HG03378 (cell line): ENCODE measurements around the gene TMEM14A.
A peak's percentile ranks its signal among the peaks of the same experiment; 100 is the strongest.

Experiments used
- ATAC-seq: cut with Tn5 transposase; IDR thresholded peaks from one replicate; pipeline ENCODE4 v1.9.1; 2021; ENCODE audit warnings: mild to moderate bottlenecking, moderate library complexity; ENCODE audit not compliant: unreplicated experiment

Gene TMEM14A, protein sequence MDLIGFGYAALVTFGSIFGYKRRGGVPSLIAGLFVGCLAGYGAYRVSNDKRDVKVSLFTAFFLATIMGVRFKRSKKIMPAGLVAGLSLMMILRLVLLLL

DNA sequence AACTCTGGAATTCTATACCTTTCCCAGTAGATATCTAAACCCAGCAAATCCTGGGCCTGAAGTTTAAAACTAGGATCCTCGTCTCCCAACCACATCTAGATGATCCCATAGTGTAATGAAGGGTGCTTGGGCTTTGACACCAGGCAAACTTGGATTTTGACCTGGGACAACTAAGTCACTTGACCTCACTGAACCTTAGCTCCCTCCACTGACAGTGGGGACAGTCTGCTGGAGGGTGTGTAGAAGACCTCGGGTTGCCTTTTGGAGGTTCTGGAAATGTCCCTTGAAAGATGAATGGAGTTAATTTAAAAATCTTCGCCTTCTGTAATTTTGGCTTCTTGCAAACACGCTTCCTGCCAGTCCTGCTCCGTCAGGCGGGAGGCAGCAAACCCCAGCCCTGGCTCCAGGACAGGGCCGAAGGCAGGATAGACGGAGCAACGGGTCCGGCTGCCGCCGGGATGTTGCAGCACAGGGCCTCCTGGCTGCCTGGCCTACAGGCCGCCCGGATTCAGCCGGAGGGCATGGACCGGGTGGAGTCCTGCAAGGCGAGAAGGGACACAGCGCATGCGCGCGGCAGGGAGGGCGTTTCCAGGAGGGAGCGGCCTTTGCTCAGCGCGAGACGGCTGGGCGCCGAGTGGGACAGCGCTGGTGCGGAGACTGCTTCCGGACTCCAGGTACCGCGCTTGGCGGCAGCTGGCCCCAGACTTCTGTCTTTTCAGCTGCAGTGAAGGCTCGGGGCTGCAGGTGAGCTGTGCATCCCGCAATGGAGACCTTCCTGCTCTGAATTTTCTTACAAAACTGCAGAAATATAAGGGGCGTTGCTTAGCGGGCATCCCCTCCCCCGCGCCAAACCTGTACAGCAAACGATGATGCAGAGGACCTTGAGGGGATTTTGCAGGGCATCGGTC, at the start of gene TMEM14A:
Gene TMEM14A, plus strand, starts transcription at position 612 of the 908 bp plus-strand sequence. CDS start 5,990 bp downstream, outside the sequence.
- peak; percentile 93 for ATAC-seq

DNA sequence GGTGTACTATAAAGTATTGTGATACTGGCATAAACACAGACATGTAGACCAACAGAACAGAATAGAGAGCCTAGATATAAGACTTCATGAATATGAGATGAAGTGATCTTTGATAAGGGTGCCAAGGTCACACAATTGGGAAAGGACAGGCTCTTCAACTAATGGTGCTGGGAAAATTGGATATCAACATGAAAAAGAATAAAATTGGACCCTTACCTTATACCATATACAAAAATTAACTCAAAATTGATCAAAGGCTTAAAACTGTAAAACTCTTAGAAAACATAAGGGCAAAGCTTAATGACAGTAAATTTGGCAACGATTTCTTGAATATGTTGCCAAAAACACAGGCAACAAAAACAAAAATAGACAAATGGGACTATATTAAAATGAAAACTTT, 49.3 kb upstream of the TMEM14A start:
- ATAC-seq, result no peak

DNA sequence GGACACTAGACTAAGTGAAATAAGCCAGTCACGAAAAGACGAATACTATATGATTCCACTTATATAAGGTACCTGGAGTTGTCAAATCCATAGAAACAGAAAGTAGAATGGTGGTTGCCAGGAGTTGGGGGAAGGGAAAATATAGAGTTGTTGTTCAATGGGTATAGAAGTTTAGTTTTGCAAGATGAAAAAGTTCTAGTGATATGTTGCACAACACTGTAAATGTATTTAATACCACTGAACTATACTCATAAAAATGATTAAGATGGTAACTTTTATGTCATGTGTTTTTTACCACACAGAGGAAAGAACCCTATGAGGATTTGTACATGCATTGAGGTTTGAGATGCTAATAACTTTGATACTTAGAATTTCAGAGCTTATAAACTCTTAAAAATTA, 48.1 kb upstream of the TMEM14A start:
- no peak for ATAC-seq

DNA sequence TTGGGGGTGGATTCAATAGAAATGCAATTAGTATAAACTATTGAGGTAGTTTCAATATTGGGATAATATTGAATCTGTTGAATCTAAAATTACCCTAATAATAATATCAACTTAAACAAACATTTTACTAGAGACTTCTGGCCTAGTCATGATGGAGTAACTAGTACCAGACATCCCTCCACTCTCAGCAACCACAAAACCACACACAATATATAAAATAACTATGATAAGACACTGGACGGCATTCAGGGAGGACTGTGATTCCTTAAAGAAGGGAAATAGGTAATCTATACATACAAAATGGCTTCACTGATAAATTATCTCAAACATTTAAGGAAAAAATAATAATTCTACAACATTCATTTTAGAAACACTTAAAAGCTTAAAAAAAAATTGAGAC, 38.9 kb upstream of the TMEM14A start:
- no peak for ATAC-seq

DNA sequence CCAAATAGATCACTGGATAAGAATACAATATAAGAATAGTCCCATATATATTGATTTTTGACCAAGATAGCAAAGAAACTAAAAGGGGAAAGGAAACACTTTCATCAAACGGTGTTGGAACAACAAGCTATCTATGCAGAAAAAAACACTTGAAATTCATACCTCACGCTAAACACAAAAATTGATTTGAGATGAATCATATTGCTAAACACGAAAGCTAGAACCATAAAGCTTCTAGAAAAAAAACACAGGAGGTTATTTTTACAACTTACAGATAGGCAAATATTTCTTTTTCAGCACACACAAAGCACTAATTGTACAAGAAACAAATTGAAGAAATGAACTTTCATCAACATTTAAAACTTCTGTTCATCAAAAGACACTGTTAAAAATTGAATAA, 36.7 kb upstream of the TMEM14A start:
- ATAC-seq, result no peak

DNA sequence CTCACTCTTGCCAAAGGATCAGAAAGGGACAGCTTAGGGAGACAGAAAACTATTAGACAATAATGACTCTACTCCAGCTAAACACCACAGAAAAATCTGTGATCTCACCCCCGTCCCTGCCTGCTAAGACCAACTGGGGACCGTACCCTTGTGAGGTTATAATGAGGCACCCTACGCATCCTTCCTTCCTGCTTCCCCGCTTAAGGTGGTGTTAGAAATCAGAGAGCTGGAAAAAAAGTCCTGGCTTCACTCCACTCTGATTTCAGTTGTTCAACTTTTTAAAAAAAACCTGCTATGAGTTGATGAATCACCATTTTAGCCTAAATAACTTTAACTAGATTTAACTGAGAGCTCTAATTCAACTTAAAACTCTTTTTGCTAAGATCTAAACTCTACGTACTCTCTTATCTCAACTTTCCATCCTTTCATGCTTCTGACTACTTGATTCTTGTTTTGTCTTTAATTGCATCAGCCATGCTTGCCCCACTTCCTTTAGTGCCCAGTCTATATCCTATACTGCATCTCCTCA, 35.8 kb upstream of the TMEM14A start:
- no peak for ATAC-seq

DNA sequence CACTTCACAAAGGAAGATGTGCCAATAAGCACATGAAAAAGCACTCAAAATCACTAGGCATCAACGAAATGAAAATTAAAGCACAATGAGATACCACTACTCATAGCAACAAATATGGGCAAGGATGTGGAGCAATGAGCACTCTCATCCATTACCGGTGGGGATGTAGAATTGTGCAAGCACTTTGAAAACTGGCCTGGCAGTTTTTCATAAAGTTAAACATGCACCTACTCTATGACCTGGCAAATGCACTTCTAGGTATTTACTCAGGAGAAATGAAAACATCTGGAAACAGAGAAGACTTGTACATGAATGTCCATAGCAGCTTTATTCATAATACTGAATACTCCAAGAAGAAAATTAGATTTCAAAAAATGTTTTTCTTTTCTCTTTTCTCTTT, 34.1 kb upstream of the TMEM14A start:
- no peak for ATAC-seq

DNA sequence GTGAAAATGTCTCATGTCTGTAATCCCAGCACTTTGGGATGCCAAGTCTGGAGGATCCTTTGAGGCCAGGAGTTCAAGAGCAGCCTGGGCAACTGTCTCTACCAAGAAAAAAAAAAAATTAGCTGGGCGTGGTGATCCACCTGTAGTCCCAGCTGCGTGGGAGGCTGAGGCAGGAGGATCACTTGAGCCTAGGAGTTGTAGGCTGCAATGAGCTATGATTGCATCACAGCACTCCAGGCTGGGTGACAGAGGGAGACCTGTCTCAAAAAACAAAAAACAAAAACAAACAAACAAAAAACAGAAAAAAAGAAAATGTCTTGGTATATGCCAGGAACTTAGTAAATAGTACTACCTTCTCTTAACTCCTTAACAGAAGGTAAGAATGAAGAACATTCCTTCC, 31.4 kb upstream of the TMEM14A start:
- no peak for ATAC-seq

DNA sequence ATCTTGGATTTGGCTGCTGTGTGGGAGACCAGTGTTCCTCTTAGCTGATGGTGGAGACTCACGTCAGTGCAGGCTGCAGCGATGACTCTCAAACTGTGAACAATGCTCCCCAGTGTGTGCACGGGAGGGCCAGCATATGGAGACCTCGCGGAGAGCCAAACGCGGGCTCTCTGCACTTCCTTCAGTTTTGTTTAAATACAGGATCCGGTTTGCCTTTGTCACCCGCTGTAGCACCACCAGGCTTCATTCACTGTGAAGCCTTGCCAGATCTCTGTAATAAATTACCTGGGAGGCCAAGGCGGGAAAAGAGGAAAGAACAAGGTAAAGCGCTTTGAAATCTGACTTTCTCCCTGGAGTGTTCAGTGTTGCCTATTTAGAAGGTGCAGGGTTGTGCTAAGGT, 30.7 kb upstream of the TMEM14A start:
- ATAC-seq, result no peak

DNA sequence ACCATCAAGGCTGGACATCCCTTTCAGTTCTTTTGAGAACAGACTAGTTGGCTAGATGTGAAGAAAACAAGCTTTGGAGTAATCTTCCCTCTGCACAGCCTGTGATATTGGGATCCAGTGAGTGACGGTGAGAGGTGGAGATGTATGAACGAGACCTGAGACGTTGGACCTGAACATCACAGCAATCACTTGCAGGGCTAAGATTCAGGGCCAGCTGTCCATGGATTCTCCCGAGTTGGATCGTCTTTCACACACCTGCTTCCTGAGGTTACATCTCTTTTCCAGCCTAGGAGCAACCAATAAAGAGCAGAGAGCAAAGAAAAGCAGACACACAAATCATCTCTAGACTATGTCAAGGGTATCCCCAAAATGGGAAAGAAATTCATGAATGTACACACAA, 30.0 kb upstream of the TMEM14A start:
- ATAC-seq, result no peak

DNA sequence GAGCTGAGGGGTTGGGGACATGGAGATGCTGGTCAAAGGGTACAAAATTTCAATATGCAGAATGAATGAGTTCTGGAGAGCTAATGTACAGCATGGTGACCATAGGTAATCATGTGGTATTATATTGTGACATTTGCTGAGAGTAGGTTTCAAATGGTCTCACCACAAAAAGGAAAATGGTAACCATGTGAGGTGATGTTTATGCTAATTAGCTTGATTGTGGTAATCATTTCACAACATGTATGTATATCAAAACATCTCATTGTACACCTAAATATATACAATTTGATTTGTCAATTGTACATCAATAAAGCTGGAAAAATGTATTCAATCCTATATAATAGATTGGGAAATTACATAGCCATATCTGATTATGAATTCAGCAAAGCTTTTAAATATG, 29.5 kb upstream of the TMEM14A start:
- ATAC-seq, result no peak

DNA sequence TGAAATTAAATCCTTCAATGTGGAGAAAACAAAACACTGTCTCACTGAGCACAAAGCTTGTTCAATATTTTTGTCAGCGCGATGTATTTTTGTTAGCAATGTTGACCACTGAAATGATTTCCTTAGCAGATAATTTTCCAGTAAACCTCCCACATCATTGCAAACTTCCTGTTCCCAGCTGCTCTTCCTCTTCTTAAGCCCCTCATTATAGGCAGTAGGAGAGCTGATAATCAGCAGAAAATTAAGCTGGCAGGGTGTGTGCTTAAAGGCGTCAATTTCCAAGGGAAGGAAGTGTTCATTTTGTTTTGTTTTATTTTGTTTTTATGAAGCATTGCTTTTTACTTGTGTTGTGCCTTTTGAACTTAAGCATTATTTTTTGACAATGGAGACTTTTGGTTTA, 29.1 kb upstream of the TMEM14A start:
- no peak for ATAC-seq

DNA sequence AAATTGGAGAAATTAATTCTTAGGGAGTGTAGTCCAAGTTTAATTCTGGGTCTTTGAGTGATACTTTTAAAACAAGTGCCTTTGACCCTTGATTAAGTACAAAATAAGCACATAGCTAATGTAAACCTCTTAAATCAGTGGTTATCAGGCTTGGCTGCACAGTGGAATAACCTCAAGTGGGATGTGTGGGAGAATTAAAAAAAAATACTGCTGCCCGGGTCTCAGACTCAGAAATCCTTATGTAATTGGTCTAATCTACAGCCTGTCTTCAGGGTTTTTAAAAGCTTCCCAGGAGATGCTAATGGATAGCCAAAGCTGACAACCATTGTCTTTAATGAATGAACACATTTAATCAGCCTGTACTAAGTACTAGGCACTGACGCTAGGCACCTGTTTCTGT, 28.5 kb upstream of the TMEM14A start:
- ATAC-seq, result no peak

DNA sequence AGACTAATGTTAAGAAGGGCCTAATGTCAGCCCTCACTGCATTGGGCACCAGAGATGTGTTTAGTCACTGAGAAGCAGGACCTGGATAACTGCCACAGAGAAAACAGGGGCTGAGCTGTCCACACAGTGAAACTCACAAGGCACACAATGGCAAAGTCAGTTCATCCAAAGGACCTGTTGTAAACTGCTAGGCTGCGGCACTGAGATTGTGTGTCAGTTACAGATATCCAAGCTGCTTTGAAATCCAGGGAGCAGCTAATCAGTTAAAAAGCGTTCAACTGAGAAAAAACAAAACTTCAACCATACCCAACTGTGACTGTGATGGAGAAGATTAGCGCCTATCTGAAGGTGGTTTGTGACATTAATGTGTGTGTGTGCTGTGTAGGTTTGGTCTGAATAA, 27.8 kb upstream of the TMEM14A start:
- ATAC-seq, result no peak

DNA sequence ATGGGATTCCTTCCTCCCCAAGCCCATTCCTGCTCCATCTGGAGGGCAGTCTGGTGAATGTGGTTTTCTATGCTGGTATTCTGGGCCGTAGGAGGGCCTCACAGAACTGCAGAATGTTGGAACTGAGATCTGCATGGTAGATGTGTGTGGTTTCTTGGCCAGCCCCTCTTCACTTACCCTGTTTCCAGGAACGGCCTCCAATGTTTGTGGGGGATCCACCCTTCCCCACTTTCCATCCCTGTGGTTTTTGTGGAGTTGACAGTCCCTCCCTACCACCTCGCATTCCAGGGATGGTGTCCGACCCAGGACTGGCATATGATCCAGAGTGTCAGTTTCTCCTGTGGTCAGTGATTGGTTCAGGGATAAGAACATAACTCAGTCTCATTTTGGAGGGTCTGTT, 26.7 kb upstream of the TMEM14A start:
- no peak for ATAC-seq

DNA sequence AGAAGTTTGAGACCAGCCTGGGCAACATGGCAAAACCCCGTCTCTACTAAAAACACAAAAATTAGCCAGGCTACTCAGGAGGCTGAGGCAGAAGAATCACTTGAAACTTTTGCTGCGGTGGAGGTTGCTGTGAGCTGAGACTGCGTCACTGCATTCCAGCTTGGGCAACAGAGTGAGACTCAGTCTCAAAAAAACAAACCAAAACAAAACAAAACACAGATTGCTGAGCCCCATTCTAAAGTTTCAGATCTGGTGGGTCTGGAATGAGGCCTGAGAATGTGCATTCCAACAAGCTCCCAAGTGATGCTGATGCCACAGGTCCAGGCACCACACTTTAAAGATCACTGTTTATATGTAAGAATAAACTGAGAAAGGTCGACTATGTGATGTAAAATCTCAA, 24.9 kb upstream of the TMEM14A start:
- no peak for ATAC-seq

DNA sequence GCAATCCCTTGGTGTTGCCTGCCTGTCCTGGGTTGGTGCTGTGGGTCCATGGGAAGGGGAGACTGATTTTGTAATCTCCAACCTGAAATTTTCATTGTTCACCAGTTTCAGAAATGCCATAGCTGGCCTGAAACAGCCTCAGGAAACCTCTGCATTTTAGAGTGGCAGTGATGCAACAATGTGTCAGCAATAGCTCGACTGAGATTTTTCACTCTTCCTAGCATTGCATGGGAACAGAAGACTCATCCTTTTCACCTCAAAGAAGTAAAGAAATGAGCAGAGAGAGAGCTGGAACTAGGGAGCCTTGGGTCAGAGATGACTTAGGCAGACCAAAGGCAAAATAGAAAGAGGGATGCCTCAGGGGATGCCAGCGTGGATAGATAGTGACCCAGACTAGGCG, 23.7 kb upstream of the TMEM14A start:
- ATAC-seq, result no peak

DNA sequence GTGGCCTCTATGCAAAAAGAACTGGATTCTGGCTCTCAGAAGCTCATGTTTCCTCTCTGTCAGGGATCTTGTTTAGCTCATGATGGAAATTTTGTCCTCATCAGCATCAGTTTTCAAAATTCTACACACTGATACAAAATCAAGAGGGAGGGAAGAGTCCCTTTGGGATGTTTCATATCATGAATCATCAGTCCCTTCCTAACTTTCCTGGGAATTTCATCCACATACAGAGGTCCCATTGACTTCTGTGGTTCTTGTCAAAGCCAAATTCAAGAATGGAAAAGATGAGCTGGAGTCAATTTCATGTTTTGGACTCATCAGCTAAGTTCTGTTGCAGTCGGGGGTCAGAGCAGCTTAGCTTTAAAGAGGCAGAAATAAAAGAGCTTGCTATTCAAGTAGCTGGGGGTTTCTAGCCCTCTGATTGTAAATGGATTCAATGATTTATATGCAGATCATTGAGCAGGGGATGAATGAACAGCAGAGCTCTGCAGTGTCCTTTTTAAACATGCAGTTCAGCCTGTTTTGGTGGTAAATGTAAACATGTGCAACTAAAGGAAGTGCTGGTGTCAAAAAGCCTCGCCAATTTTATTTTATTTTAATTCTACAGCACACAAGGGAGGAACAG, 21.3 kb upstream of the TMEM14A start:
- ATAC-seq, result no peak

DNA sequence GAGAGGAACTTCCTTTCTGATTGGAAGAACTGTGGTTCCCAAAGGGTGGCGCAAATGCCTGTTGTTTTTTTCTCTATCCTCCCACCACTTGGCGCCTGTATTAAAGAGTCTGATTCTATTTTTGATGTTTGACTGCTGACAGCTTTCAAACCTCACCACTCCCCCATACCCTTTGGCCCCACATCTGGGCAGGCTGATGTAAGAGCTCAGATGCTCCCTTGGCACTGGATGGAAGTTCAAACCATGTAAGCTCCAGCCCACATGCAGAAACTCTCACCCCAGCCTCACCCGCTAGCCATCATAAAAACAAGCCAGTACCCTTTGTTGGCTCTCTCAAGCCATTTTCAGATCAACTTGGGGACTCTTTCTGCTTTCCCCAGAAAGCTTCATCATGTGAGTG, 20.0 kb upstream of the TMEM14A start:
- no peak for ATAC-seq

DNA sequence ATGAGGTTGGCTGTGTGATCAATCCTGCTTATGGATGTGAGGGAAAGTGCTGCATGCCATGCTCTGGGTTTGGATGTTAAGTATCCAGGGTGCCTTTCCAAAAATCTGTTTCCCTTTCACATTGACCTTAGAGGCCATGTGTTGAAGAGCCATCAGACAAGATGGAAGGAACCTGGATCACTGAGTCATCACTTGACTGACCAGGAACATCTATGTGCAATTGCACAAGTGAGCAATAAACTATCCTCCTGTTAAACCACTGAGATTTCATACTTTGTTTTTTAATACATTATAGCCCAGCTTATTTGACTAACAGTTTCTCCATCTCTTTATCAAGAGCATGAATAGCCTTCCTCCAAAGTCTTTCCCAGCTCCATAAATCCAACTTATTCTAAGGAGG, 17.8 kb upstream of the TMEM14A start:
- ATAC-seq, result no peak

DNA sequence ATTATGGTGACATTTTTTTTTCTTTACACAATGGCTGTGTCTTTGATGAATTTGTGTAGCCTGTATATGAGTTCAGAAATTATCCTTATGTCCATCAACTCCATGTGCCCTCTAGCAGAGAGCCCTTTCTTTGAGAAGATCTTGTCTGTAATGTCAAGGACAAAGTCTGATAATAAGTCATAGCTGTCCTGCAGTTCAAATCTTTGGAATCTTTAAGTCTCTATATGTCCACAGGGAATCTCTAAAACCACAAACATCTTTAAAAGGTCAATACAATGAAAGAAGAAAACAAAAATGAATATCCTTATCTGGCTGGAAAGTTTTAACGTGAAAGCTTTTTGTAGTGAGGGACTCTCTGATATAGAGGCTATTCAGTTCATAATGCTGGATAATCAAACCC, 16.9 kb upstream of the TMEM14A start:
- no peak for ATAC-seq

DNA sequence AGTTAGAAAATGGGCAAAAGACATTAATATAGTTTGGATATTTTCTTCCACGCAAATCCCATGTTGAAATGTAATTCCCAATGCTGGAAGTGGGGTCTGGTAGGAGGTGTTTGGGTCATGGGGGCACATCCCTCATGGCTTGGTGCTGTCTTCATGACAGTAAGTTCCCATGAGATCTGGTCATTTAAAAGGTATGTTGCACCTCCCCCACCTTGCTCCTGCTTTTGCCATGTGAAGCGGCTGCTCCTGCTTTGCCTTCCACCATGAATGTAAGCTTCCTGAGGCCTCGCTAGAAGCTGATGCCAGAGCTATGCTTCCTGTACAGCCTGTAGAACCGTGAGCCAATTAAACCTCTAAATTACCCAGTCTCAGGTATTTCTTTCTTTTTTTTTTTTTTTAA, 16.3 kb upstream of the TMEM14A start:
- ATAC-seq, result no peak
